ENCODE measurements around the gene POU3F4. TPM values are rescaled to one million over a fixed set of nuclear protein-coding genes. Genes with fewer than 3 reads are reported as not detected.

Gene POU3F4
- polyA plus RNA-seq, 2 of the 4 experiments (the other 2 are of a cell fraction) = not detected

DNA sequence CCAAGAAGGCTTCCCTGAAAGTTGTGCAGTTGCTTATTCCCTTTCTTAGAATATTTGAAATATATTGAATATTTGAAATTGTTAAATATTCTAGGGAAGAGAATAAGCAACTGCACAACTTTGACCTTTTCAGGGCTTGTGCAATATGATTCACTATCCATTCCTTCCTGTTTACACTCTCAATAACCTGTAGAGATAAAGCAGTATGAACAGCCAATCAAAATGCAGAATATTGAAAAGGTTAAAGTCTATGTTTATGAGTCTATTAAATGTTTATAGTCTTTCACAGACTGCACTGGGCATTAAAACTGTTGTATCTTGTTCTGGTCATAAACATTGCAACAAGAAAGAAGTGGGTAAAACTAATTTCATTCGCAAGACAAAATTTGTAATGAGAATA is 13.8 kb downstream of the POU3F4 start (continued):
- no peak for TF ChIP-seq ATOH8 (CRISPR knock-in tag; IDR thresholded peaks at IDR 0.05; ENCODE audit: low read depth)

DNA sequence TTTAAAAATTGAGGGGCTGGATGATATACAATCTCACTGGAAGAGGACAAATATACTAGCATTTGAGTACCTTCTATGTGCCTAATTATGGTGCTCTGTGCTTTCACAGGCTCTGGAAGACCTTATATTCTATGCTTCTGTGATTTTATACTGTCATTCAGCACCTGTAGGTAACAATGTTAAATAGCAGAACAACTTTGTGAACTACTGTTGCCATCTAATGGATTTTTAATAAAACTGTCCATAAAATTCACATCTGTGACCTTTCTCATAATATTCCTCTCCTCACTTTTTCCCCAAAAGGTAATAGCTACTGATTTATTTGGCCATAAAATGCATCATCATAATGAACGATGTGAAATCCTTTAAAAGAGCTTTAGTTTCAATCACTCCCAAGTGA is 21.9 kb downstream of the POU3F4 start:
- FAIRE-seq (peak; percentile 49), DNase-seq (ENCODE audit: low read depth in 1 of 2, low spot score in 1 of 2) (no peak), ATAC-seq (no peak)
- Histone ChIP-seq H3K4me1 (no peaks in the 10 kb centered on the region), H3K4me3 (no peak overlapping the region), H3K4me2 (no peak overlapping the region), H3K9me3 (no peaks in the 10 kb centered on the region), H3K27ac (no peak overlapping the region)
- ChIA-PET CTCF (interaction anchor here (0.6 kb wide), 1 partner anchor 530 kb away, joined by 3 read pairs; no protein-coding TSS in a partner anchor), POLR2A (no interaction called here)
- no peak for TF ChIP-seq FOSB (CRISPR knock-in tag; IDR thresholded peaks at IDR 0.05)
- no peak for TF ChIP-seq HOXB13 (CRISPR knock-in tag; IDR thresholded peaks at IDR 0.05; ENCODE audit: low read depth)
- no peak for TF ChIP-seq TFCP2L1 (CRISPR knock-in tag; IDR thresholded peaks at IDR 0.05)
- WGBS (ENCODE audit: missing lambda C conversion rate) = 4% methylated on average over 1 of the region's 1 CpG

- Histone ChIP-seq H3K9me3 (no peaks in the 10 kb centered on the region), H3K4me3 (no peak overlapping the region), H3K4me2 (peak overlapping the region; percentile 21; the same call in 2 of the 3 replicates), H3K27ac (no peak overlapping the region), H3K4me1 (no peaks in the 10 kb centered on the region)
- FAIRE-seq (no peak), ATAC-seq (no peak), DNase-seq (ENCODE audit: low read depth in 1 of 2, low spot score in 1 of 2) (no peak)
- ChIA-PET POLR2A (no interaction called here), CTCF (no interaction called here)
- no peak for TF ChIP-seq POLR2AphosphoS2 (conservative IDR thresholded peaks at IDR 0.05; ENCODE audit: low read length)
- TF ChIP-seq ZNF302 (CRISPR knock-in tag; IDR thresholded peaks at IDR 0.05) = no peak
- TF ChIP-seq RARB (CRISPR knock-in tag; IDR thresholded peaks at IDR 0.05) = no peak
- no peak for TF ChIP-seq ZSCAN20 (CRISPR knock-in tag; IDR thresholded peaks at IDR 0.05)
- TF ChIP-seq NPAS2 (CRISPR knock-in tag; IDR thresholded peaks at IDR 0.05; ENCODE audit: borderline replicate concordance) = no peak
- TF ChIP-seq RFX5 (IDR thresholded peaks at IDR 0.05) = no peak
- whole genome bisulfite sequencing (ENCODE audit: missing lambda C conversion rate) = 3% methylated on average over 7 of the region's 7 CpGs
These were observed 27.5 kb downstream of the POU3F4 start for GRCh38 chrX:83535417-83536196.
